ENCODE data around the gene CNTNAP2. TPM values are rescaled to one million over a fixed set of nuclear protein-coding genes. Genes with fewer than 3 reads are reported as not detected.

CNTNAP2 gene
- total and polyA plus RNA-seq, 2 of the 13 experiments (the other 11 are each of a cell fraction or from before 2014, with no cell fraction given) = 0.40 to 0.42 TPM

DNA sequence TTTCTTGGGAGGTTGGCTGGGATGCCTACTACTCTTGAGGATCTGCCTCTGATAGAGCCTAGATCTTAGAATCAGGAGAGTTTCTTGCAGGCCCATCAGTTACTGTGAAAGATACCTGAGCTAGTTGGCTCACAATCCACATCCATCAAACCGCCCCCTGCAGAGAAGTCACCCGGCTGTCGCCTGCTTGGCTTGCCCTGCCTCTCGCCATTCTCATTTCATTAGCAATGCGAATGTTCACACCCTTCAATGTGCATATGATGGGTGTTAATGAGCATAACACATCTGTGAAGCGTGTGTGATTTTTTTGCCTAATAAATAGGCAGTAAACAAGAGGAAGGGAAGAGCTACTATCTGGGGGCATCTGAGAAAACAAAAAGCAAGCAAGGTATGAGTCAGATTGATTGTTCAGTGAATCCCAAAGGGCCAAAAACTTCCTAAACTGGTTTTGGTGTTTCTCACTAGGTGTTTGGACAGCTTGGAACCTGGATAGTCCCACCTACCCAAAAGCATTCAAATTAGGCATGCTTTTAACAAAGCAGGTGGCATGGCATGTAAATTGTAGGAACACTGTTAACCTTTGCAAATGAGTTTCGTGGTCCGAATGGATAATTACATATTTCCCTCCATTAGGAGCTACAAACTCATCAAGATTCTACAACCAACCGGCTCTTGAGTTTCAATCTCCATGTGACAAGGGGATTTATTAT lies 2201.7 kb downstream of the CNTNAP2 start:
- Histone ChIP-seq H4K20me1 (ENCODE audit: insufficient read depth, low read length) (no peaks in the 10 kb centered on the region), H3K4me1 (ENCODE audit: insufficient read depth, low read length) (no peaks in the 10 kb centered on the region), H3K36me3 (replicated peaks in 1 of 2; ENCODE audit: control insufficient read depth in 1 of 2, insufficient read depth in 2 of 2, low read length in 2 of 2) (no peaks in the 10 kb centered on the region), H3K27me3 (ENCODE audit: control insufficient read depth in 1 of 2, insufficient read depth in 2 of 2, low read length in 2 of 2) (no peaks in the 10 kb centered on the region; a peak in 1 of 5 replicates), H3K27ac (ENCODE audit: extremely low read length, insufficient read depth, low read length) (no peak overlapping the region), H3K4me2 (ENCODE audit: low read depth, low read length) (no peak overlapping the region), H2AFZ (ENCODE audit: low read length) (no peak overlapping the region), H3K4me3 (replicated peaks in 1 of 3; ENCODE audit: insufficient read depth in 1 of 3, low read depth in 2 of 3, low read length in 3 of 3) (no peak overlapping the region), H3K9ac (ENCODE audit: insufficient read depth, low read depth, low read length) (no peak overlapping the region), H3K9me3 (ENCODE audit: low read length) (no peaks in the 10 kb centered on the region), H3K79me2 (ENCODE audit: insufficient read depth, low read length) (no peaks in the 10 kb centered on the region)
- in situ Hi-C loops (cut with HindIII; ENCODE audit: extremely low pct_ligation_motif_present, low pct_unique_long_range_greater_than_20kb) (no loop called here), intact Hi-C loops (cut with micrococcal nuclease; ENCODE audit: unreplicated experiment) (no loop called here)
- BruUV-seq (replicated peaks) = no TSS peak
- 55% methylated on average over 9 of the region's 9 CpGs for WGBS (ENCODE audit: low lambda C conversion rate)
- DNase-seq (ENCODE audit: low spot score) = no peak
- ATAC-seq = no peak
- no peak for TF ChIP-seq TOE1 (CRISPR knock-in tag; IDR thresholded peaks at IDR 0.05)
- TF ChIP-seq ZNF44 (CRISPR knock-in tag; IDR thresholded peaks at IDR 0.05) = no peak
- TF ChIP-seq ZBTB21 (CRISPR knock-in tag; IDR thresholded peaks at IDR 0.05) = no peak
- TF ChIP-seq SATB2 (CRISPR knock-in tag; IDR thresholded peaks at IDR 0.05) = no peak
- no peak for TF ChIP-seq TFAP4 (IDR thresholded peaks at IDR 0.05; ENCODE audit: borderline replicate concordance, low read depth)
- TF ChIP-seq ZNF768 (CRISPR knock-in tag; IDR thresholded peaks at IDR 0.05) = no peak
- TF ChIP-seq ZNF12 (CRISPR knock-in tag; IDR thresholded peaks at IDR 0.05) = no peak
- TF ChIP-seq NCOA2 (CRISPR knock-in tag; IDR thresholded peaks at IDR 0.05) = no peak
- TF ChIP-seq RFX5 (IDR thresholded peaks at IDR 0.05; ENCODE audit: low read depth, low read length) = no peak
- no peak for TF ChIP-seq KLF12 (CRISPR knock-in tag; IDR thresholded peaks at IDR 0.05; ENCODE audit: borderline replicate concordance)
- no peak for TF ChIP-seq ZBTB38 (CRISPR knock-in tag; IDR thresholded peaks at IDR 0.05)
- no peak for TF ChIP-seq GABPA (IDR thresholded peaks at IDR 0.05; ENCODE audit: low read depth, low read length)
- no peak for TF ChIP-seq GABPA (CRISPR knock-in tag; IDR thresholded peaks at IDR 0.05; ENCODE audit: low read depth)
- TF ChIP-seq KDM1A (CRISPR knock-in tag; IDR thresholded peaks at IDR 0.05) = no peak
- TF ChIP-seq MLLT10 (CRISPR knock-in tag; IDR thresholded peaks at IDR 0.05) = no peak
- no peak for TF ChIP-seq ZMAT3 (CRISPR knock-in tag; conservative IDR thresholded peaks at IDR 0.05)
- TF ChIP-seq, protein P1, sequence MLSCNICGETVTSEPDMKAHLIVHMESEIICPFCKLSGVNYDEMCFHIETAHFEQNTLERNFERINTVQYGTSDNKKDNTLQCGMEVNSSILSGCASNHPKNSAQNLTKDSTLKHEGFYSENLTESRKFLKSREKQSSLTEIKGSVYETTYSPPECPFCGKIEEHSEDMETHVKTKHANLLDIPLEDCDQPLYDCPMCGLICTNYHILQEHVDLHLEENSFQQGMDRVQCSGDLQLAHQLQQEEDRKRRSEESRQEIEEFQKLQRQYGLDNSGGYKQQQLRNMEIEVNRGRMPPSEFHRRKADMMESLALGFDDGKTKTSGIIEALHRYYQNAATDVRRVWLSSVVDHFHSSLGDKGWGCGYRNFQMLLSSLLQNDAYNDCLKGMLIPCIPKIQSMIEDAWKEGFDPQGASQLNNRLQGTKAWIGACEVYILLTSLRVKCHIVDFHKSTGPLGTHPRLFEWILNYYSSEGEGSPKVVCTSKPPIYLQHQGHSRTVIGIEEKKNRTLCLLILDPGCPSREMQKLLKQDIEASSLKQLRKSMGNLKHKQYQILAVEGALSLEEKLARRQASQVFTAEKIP (CRISPR knock-in tag; IDR thresholded peaks at IDR 0.05; ENCODE audit: borderline replicate concordance) = no peak
- no peak for TF ChIP-seq SIN3A (IDR thresholded peaks at IDR 0.05; ENCODE audit: borderline replicate concordance, low read depth, low read length)
- TF ChIP-seq ZNF160 (CRISPR knock-in tag; IDR thresholded peaks at IDR 0.05) = no peak
- POLR2A ChIA-PET = no interaction called here
- CTCF ChIA-PET (ENCODE audit: low intra/inter-chr PET ratio, low total read pairs) = no interaction called here
- FAIRE-seq = no peak
